GM21825 (cell line): ENCODE data around the gene MOB3B.

Experiments used
- ATAC-seq: cut with Tn5 transposase; IDR thresholded peaks from one replicate; pipeline ENCODE4 v1.9.1; 2021; ENCODE audit warnings: mild to moderate bottlenecking, moderate library complexity; ENCODE audit not compliant: unreplicated experiment

MOB3B gene

GRCh38 chr9:27529316-27530278 lies at the start of gene MOB3B:
Gene MOB3B (minus strand): TSS chr9:27529814. CDS start chr9:27455550, 74,264 bp downstream.
- ATAC-seq = peak; percentile 78

GRCh38 chr9:27573634-27574590 lies 44.3 kb upstream of the MOB3B start:
- peak; percentile 90 for ATAC-seq

GRCh38 chr9:27572918-27573633 lies 43.5 kb upstream of the MOB3B start, which contains the start of gene C9orf72:
Gene C9orf72 (minus strand): TSS chr9:27573481. CDS start chr9:27567120, 6,361 bp downstream.
- peak; percentile 70 for ATAC-seq

- peak; percentile 31 for ATAC-seq
These were observed 42.9 kb upstream of the MOB3B start for GRCh38 chr9:27572566-27572917.

- ATAC-seq = no peak
These were observed 42.4 kb upstream of the MOB3B start for GRCh38 chr9:27572061-27572460.

GRCh38 chr9:27571011-27571410 lies 41.4 kb upstream of the MOB3B start:
- ATAC-seq = no peak

- ATAC-seq = no peak
These were observed 39.8 kb upstream of the MOB3B start for GRCh38 chr9:27569406-27569805.

GRCh38 chr9:27566118-27566517 lies 36.5 kb upstream of the MOB3B start:
- ATAC-seq = no peak

- ATAC-seq = no peak
These were observed 36.1 kb upstream of the MOB3B start for GRCh38 chr9:27565696-27566095.

GRCh38 chr9:27564670-27565069 lies 35.1 kb upstream of the MOB3B start:
- ATAC-seq = peak; percentile 41

- no peak for ATAC-seq
These were observed 34.3 kb upstream of the MOB3B start for GRCh38 chr9:27563738-27564430.

- no peak for ATAC-seq
These were observed 32.1 kb upstream of the MOB3B start for GRCh38 chr9:27561685-27562084.

GRCh38 chr9:27560457-27560856 lies 30.8 kb upstream of the MOB3B start:
- no peak for ATAC-seq

- no peak for ATAC-seq
These were observed 28.7 kb upstream of the MOB3B start for GRCh38 chr9:27558307-27558706.

- ATAC-seq = no peak
These were observed 26.9 kb upstream of the MOB3B start for GRCh38 chr9:27556470-27556869.

GRCh38 chr9:27554712-27555111 lies 25.1 kb upstream of the MOB3B start:
- ATAC-seq = no peak

GRCh38 chr9:27549196-27549755 lies 19.7 kb upstream of the MOB3B start:
- ATAC-seq = no peak

GRCh38 chr9:27548055-27548741 lies 18.6 kb upstream of the MOB3B start:
- no peak for ATAC-seq

- ATAC-seq = no peak
These were observed 15.9 kb upstream of the MOB3B start for GRCh38 chr9:27545471-27545870.
